Sigmoid colon (tissue), 4 donors: ENCODE results near the gene SMURF2.

Source experiments
- EP300 ChIP-seq, 4 donors: sonication (generic); formaldehyde crosslinking; IDR thresholded peaks; one replicate each; pipeline ENCODE4 v1.6.1; 2017; ENCODE audit warnings: antibody characterized with exemption in 4 of 4
- TF ChIP-seq, protein P1 (sequence below), 4 experiments: fragments of 450-650 bp in 3 of 4; fragments of 200-600 bp in 1 of 4; IDR thresholded peaks; one replicate each; pipeline ENCODE4 v1.5.1; 2016 to 2019; ENCODE audit warnings: antibody characterized with exemption in 4 of 4, mild to moderate bottlenecking in 3 of 4, moderate library complexity in 2 of 4

DNA sequence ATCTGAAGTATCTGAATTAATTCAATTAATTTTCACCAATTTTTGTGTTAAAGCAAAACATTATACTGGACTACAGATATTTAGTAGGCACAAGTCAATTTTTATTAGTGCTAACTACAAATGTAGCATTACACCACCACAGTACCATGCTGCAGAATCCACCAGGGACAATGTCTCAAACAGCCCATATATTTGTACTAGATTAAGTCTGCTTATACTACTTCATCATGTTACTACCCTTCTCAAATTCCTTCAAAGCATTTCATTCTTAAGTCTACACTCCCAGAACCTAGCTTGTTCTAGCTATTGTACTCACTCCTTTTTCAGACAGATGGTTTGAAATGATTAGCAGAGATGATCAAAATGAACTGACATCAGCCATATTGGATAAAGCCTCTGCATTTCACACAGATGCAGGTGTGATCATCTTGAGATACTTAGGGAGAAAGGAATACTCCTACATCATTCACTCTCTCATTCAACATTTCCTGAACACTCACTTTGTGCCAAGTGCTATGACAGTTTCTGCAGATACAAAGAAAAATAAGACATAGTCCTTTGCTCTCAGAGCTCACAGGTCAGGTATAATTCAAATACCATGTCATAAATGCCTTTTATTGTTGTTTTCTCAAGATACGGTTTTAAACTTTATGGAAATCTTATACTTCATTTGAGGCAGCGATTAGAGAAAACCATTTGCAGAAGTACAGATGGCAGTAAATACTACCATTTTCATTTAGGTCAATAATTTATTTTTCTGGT is 47.7 kb downstream of the SMURF2 start:
- TF ChIP-seq, protein P1, sequence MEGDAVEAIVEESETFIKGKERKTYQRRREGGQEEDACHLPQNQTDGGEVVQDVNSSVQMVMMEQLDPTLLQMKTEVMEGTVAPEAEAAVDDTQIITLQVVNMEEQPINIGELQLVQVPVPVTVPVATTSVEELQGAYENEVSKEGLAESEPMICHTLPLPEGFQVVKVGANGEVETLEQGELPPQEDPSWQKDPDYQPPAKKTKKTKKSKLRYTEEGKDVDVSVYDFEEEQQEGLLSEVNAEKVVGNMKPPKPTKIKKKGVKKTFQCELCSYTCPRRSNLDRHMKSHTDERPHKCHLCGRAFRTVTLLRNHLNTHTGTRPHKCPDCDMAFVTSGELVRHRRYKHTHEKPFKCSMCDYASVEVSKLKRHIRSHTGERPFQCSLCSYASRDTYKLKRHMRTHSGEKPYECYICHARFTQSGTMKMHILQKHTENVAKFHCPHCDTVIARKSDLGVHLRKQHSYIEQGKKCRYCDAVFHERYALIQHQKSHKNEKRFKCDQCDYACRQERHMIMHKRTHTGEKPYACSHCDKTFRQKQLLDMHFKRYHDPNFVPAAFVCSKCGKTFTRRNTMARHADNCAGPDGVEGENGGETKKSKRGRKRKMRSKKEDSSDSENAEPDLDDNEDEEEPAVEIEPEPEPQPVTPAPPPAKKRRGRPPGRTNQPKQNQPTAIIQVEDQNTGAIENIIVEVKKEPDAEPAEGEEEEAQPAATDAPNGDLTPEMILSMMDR (IDR thresholded peaks at IDR 0.05) = no peak
- no peak for TF ChIP-seq EP300 (IDR thresholded peaks at IDR 0.05)
